HG02840 (cell line): ENCODE data around the gene SBF2.
"Not testable (repeated sequence)": the region's sequence is repeated elsewhere in the genome, so short reads cannot be mapped to it uniquely, and the experiment has no call there.

ENCODE experiments used
- ATAC-seq: cut with Tn5 transposase; IDR thresholded peaks from one replicate; pipeline ENCODE4 v1.9.1; 2021; ENCODE audit warnings: mild to moderate bottlenecking, moderate library complexity, moderate number of reproducible peaks; ENCODE audit not compliant: unreplicated experiment, low FRiP score

The SBF2 gene

DNA sequence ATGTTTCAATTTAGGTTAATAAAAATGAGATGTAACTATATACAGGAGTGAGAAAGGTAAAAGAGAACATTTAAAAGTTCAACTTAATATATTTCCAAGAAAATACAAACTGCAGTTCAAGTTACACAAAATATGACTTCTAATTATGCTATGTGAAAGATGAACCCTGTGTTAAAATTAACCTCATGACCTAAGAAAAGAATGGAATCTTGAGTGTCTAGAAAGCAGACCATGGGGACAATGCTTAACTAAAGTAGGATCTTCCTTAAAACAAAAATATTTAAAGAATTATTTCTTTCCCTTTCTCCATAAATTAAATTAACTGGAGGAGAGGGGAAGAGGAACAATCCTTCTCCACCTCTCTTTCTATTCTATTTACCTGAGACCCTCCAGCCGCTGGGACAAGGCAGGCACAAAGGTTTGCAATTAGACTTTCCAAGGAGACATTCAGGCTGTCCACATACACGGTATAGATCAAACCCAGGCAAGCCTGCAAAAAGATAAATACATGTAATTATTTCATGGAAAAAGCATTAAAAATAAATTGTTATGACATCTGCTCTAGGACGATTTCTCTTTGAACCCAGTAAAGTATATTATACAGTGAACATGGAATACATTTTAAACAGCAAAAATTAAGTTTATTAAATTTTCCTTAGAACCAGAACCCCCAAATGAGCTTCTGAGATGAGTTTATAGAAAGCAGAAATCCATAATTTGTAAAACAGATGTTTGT is 264.5 kb downstream of the SBF2 start:
- no peak for ATAC-seq

GRCh38 chr11:10026514-10026913 is 267.5 kb downstream of the SBF2 start:
- no peak for ATAC-seq

DNA sequence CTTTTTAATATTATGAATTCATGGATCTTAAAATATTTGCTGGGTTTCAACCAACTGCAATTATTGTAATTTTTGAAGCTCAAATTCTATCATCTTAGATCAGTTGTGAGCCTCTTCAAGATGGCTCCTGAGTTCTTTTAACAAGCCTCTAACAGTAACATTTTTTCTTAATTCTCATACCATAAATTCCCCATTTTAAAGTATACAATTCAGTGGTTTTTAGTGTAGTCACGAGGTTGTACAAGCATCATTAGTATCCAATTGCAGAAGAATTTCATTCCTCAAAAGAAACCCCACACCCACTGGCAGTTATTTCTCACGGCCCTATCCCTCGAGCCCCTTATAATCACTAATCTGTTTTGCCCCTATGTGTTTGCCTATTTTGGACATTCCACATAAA is 270.8 kb downstream of the SBF2 start:
- no peak for ATAC-seq

DNA sequence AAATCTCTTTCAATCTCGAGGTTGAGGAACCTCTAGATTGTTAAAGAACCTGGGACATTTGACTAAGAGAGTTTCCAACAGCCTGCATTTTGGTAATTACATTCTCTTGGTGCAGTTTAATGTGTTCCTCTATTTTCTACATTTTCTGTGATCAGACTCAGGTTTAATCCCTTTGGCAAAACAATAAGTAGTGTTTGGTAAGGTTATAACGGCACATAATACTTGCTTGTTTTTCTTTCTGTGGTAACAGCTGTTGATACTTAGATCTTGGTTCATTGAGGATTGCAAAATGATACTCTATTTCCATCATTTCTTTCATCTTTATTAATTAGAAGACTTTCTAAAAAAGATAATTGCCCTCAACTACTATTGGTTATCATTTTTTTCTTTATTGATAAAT is 271.3 kb downstream of the SBF2 start:
- ATAC-seq, result no peak

DNA sequence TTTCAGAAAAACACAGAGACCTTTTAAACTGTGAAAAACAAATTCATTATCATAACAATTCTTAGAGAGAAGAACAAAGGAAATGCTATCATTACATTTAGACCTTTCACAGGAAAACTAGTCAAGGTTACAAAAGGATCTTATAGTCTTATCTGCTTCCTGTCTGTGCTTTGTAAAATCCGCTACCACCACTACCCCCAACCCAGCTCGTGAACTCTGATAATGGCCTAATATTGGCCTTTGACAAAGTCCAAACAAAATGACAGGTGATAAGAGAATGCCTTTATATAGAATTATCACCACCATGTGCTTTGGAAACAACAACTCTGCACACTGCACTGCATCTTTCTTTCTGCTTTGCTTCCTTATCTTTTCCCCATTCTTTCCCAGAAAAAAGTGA is 272.5 kb downstream of the SBF2 start:
- no peak for ATAC-seq

GRCh38 chr11:10019906-10020682 is 273.9 kb downstream of the SBF2 start:
- no peak for ATAC-seq

GRCh38 chr11:10017911-10018310 is 276.1 kb downstream of the SBF2 start:
- ATAC-seq, result no peak

- no peak for ATAC-seq
Observed at GRCh38 chr11:10017050-10017449, 277.0 kb downstream of the SBF2 start.

DNA sequence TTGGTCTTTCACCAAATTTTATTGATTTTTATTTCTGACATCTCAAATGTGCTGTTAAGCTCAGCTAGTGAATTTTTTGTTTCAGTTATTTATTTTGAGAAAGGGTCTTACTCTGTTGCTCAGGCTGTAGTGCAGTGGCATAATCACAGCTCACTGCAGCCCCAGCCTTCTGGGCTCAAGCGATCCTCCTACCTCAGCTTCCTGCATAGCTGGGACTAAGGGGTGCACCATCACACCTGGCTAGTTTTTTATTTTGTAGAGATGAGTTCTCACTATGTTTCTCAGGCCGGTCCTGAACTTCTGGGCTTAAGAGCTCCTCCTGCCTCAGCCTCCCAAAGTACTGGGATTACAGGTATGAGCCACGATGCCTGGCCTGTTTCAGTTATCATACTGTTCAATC is 282.0 kb downstream of the SBF2 start:
- ATAC-seq, result no peak

DNA sequence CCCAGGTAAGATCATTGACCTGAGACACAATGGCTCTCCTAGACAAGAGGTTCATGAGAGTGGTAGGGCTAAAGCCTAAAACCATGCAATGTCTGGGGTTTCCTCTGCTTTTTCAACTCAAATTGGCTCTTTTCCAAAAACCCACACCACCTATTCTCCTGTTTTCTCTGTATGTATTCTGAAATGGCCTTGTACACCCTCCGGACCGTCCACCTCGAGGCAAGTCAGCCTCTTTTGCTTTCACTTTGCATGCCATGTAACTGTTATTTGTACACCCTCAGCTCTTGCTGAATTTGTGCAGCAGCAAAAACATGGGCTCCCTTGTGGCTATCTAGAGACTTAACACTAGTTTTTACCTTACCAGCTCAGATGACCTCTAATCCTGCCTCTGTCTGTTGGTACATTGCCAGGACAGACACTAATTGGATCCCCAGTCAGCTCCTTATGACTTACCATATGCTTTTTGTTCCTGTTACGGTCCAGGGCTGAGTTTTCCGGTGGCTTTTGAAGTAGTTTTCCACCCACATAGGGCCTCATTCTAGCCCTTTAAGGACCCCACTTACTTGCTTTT is 288.0 kb downstream of the SBF2 start:
- no peak for ATAC-seq

DNA sequence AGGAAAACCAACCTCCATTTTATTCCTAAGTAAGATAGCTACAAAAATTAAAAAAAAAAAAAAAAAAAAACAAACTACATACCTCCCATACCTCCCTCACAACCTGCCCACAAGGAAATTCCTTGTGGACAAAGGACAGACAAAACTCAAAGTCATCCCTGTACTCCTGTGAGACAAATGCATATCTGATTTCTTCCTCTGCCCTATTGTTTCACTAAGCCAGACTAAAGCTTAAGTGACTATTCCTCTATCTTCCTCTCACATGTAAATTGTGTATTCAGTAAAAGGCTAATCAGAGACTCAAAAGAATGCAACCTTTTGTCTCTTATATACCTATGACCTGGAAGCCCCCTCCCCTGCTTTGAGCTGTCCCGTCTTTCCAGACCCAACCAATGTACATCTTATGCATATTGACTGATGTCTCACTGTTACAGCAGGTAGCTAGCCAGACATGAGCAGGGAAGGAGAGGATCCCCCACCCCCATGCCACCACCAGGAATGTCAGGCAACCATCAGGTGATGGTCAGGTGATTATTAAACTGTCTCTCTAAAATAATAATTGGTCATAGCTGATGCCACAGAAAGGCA is 289.4 kb downstream of the SBF2 start:
- ATAC-seq, result no peak

DNA sequence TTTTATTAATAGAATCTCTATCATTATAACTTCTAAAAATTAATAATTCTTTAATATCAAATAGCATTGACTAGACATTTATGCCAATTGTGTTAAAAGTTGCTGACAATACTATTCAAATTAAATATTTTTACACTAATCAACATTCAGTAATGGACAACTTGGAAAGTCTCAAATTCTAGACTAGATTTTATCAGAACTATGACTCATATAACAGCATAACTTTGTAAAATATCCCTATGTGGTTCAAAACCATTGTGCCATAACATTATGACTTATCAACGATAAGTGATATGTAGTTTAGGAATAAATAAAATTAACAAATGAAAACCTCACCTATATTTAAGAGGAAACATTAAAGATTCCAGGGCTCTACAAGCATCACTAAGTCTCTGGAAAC is 291.8 kb downstream of the SBF2 start:
- no peak for ATAC-seq

GRCh38 chr11:9992306-9992705 is 301.7 kb downstream of the SBF2 start:
- ATAC-seq, result no peak

GRCh38 chr11:9990221-9990973 is 303.6 kb downstream of the SBF2 start:
- ATAC-seq, result no peak

DNA sequence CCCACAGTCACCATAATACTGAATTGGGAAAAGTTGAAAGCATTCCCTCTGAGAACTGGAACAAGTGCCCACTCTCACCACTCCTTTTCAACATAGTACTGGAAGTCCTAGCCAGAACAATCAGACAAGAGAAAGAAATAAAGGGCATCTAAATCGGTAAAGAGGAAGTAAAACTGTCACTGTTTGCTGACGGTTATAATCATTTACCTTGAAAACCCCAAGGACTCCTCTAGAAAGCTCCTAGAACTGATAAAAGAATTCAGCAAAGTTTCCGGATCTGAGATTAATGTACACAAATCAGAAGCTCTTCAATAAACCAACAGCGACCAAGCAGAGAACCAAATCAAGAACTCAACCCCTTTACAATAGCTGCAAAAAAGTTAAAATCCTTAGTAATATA is 306.7 kb downstream of the SBF2 start:
- not testable (repeated sequence) for ATAC-seq

DNA sequence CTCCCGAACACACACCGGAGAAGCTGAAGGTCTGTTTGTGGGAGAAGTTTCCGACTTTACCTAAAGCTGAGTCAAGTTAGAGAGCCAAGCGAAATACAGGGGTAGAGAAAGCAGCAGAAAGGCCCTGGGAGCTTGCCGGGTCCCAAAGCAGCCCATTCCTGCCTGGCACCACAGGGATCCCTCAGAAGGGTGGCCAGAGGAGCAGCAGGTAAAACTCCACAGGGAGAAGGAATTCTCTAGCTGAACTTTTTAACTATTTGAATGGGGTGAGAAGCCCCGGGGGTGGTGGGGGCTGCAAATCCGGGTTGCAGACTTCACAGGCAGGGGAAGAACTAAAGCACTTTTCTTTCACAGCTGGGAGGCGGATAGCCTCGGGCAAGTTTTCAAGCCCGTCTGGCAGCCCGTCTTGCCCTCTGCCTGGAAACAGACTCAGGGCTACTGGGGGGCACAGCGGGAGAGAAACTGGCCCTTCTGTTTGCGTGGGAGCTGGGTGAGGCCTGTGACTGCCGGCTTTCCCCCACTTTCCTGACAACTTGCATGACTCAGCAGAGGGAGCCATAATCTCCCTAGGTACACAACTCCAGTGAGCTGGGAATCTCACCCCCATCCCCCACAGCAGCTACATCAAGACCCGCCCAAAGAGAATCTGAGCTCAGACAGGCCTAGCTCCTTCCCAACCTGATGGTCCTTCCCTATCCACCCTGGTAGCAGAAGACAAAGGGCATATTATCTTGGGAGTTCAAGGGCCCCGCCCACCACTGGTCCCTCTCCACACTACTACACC is 311.0 kb downstream of the SBF2 start:
- ATAC-seq, result no peak

- no peak for ATAC-seq
Observed at GRCh38 chr11:9982127-9982795, 311.8 kb downstream of the SBF2 start.

- no peak for ATAC-seq
Observed at GRCh38 chr11:9980931-9981330, 313.1 kb downstream of the SBF2 start.

DNA sequence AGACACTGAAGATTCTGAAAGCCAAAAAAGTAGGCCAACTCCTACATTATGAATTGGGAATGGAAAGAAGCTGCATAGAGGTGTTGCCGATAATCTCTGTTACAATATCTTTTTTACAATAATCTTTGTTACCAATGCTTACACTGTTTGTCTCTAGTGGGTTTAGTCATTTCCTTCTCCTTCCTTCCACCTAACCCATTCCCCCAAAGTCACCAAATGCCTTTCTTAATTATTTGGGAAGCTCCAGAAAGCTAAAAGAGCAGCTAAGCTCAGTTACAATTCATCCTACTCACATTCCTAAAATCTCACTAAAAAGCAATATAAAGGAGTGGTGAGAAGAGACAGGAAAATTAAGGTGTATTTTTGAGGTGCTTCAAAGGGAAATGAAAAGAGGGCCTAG is 316.5 kb downstream of the SBF2 start:
- no peak for ATAC-seq
